ENCODE data around the gene PTGR2.
"Not testable (repeated sequence)": the region's sequence is repeated elsewhere in the genome, so short reads cannot be mapped to it uniquely, and the experiment has no call there.

The PTGR2 gene

GRCh38 chr14:73863209-73863608 lies 11.6 kb downstream of the PTGR2 start:
- DNase-seq (ENCODE audit: low read depth) = no peak
- no peak overlapping the region for H3K4me3 ChIP-seq (ENCODE audit: control insufficient read depth, low read depth, low read length)
- no peak for TF ChIP-seq CTCF (IDR thresholded peaks at IDR 0.05; ENCODE audit: control insufficient read depth, insufficient read depth, low read depth, low read length, missing control alignments)

GRCh38 chr14:73865534-73866113 lies 14.0 kb downstream of the PTGR2 start:
- H3K4me3 ChIP-seq (ENCODE audit: control insufficient read depth, low read depth, low read length) = no peak overlapping the region
- TF ChIP-seq CTCF (IDR thresholded peaks at IDR 0.05; ENCODE audit: control insufficient read depth, insufficient read depth, low read depth, low read length, missing control alignments) = no peak
- no peak for DNase-seq (ENCODE audit: low read depth)

- not testable (repeated sequence) for DNase-seq (ENCODE audit: low read depth); H3K4me3 ChIP-seq (ENCODE audit: control insufficient read depth, low read depth, low read length)
Observed at GRCh38 chr14:73869754-73870153, 18.1 kb downstream of the PTGR2 start.

GRCh38 chr14:73870525-73871235 lies 19.0 kb downstream of the PTGR2 start:
- no peak for TF ChIP-seq CTCF (IDR thresholded peaks at IDR 0.05; ENCODE audit: control insufficient read depth, insufficient read depth, low read depth, low read length, missing control alignments)
- H3K4me3 ChIP-seq (ENCODE audit: control insufficient read depth, low read depth, low read length) = no peak overlapping the region
- DNase-seq (ENCODE audit: low read depth) = no peak

GRCh38 chr14:73873660-73874059 lies 22.0 kb downstream of the PTGR2 start:
- TF ChIP-seq CTCF (IDR thresholded peaks at IDR 0.05; ENCODE audit: control insufficient read depth, insufficient read depth, low read depth, low read length, missing control alignments) = no peak
- DNase-seq (ENCODE audit: low read depth) = no peak
- no peak overlapping the region for H3K4me3 ChIP-seq (ENCODE audit: control insufficient read depth, low read depth, low read length)

GRCh38 chr14:73877790-73878189 lies 26.2 kb downstream of the PTGR2 start:
- TF ChIP-seq CTCF (IDR thresholded peaks at IDR 0.05; ENCODE audit: control insufficient read depth, insufficient read depth, low read depth, low read length, missing control alignments) = no peak
- H3K4me3 ChIP-seq (ENCODE audit: control insufficient read depth, low read depth, low read length) = no peak overlapping the region
- DNase-seq (ENCODE audit: low read depth) = no peak

GRCh38 chr14:73878436-73878835 lies 26.8 kb downstream of the PTGR2 start:
- no peak for TF ChIP-seq CTCF (IDR thresholded peaks at IDR 0.05; ENCODE audit: control insufficient read depth, insufficient read depth, low read depth, low read length, missing control alignments)
- no peak for DNase-seq (ENCODE audit: low read depth)
- H3K4me3 ChIP-seq (ENCODE audit: control insufficient read depth, low read depth, low read length) = no peak overlapping the region
